Measurements from ENCODE around the gene BHLHE40. TPM values are rescaled to one million over a fixed set of nuclear protein-coding genes. Genes with fewer than 3 reads are reported as not detected.

BHLHE40 gene
- total RNA-seq, 4 donors from 2014 or later: 19.2 to 96.7 (median 45.3) TPM

DNA sequence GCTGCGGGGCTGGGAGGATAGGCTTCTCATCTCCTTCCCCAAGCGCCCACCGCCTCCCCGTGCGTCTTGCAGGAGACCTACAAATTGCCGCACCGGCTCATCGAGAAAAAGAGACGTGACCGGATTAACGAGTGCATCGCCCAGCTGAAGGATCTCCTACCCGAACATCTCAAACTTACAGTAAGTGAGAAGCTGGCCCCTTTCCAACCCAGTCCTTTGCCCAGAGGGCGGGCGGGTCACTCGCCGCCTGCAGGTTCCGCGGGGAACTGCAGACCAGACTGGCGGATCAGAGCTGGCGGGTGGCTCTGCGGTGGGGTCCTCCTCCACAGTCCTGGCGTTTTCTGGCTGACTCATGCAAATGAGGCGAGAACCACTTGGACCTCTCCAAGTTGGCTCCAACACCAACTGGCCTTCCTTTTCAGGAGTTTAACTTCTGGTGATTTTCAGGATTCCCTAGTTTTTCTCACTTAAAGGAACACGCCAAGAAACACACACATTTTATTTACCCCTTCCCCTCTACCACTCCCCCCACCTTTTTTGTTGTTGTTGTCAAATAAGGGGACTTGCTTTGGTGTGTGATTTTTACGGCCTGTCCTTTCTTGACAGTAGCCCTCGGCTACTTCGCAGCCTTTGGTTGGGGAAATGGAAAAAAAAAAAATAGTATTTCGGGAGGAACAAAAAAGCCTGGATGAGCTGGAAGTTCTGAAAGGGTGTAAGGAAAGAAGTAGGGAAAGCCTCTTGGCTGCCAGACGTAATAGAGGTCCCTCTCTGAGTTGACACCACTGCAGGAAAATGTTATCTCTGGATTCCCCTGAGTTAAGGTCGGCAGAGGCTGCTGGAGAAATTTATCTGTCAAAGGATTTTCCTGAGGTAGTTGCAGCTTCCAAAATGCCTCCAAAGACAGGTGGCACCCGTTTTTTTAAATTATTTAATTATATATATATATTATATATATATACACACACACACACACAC lies 1.3 kb downstream of the BHLHE40 start:
- TF ChIP-seq, protein P1, sequence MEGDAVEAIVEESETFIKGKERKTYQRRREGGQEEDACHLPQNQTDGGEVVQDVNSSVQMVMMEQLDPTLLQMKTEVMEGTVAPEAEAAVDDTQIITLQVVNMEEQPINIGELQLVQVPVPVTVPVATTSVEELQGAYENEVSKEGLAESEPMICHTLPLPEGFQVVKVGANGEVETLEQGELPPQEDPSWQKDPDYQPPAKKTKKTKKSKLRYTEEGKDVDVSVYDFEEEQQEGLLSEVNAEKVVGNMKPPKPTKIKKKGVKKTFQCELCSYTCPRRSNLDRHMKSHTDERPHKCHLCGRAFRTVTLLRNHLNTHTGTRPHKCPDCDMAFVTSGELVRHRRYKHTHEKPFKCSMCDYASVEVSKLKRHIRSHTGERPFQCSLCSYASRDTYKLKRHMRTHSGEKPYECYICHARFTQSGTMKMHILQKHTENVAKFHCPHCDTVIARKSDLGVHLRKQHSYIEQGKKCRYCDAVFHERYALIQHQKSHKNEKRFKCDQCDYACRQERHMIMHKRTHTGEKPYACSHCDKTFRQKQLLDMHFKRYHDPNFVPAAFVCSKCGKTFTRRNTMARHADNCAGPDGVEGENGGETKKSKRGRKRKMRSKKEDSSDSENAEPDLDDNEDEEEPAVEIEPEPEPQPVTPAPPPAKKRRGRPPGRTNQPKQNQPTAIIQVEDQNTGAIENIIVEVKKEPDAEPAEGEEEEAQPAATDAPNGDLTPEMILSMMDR (IDR thresholded peaks at IDR 0.05 in 4 of 5, conservative IDR thresholded peaks at IDR 0.05 in 1 of 5): peak; percentile 98 to 99 (median 99)
- peak; percentile 68 to 83 for TF ChIP-seq POLR2A (IDR thresholded peaks at IDR 0.05)
- Histone ChIP-seq H3K9me3 (no peaks in the 10 kb centered on the region), H3K4me3 (peak overlapping the region; percentile 82 to 95 (median 92)), H3K36me3 (no peaks in the 10 kb centered on the region), H3K4me1 (peaks cover 25 to 59% of the 10 kb centered on the region in 2 donors), H3K27ac (peak overlapping the region; percentile 96 to 100 (median 99)), H3K27me3 (no peaks in the 10 kb centered on the region)
- in situ Hi-C loops (cut with MboI; ENCODE audit: low sequenced_read_pairs in 4 of 4) (loop anchor here in 2 of 4 donors (5.0 to 25.0 kb wide), 2 partner anchors 142 to 207 kb away; partner anchors contain the start of genes ARL8B (in 1 of the 2) and EDEM1 (in 1 of the 2)), intact Hi-C loops (cut with DNase I; ENCODE audit: low total_unique reads) (loop anchor here (1.0 kb wide), 1 partner anchor 46 kb away; no protein-coding TSS in a partner anchor)
- ATAC-seq (peak; percentile 10 to 12), DNase-seq (peak; percentile 90 to 94)

DNA sequence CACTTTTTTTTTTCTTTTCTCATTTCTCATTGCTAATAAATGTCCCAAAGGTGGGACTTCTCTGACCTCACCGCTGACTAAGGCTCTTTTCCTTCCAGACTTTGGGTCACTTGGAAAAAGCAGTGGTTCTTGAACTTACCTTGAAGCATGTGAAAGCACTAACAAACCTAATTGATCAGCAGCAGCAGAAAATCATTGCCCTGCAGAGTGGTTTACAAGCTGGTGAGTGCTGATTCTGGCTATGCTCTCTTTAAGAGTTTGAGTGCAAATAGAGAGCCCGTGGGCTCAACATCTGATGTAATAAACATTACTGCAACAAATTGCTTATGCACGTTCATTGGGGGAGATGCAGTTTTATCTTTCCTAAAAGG lies 2.0 kb downstream of the BHLHE40 start:
- in situ Hi-C loops (cut with MboI; ENCODE audit: low sequenced_read_pairs in 4 of 4) (loop anchor here in 2 of 4 donors (5.0 to 25.0 kb wide), 2 partner anchors 141 to 206 kb away; partner anchors contain the start of genes ARL8B (in 1 of the 2) and EDEM1 (in 1 of the 2)), intact Hi-C loops (cut with DNase I; ENCODE audit: low total_unique reads) (no loop called here)
- DNase-seq: no peak
- no peak for ATAC-seq
- peak overlapping the region; percentile 96 to 100 (median 99) for H3K27ac ChIP-seq
- no peak for TF ChIP-seq POLR2A (IDR thresholded peaks at IDR 0.05)
- TF ChIP-seq, protein P1 (IDR thresholded peaks at IDR 0.05 in 4 of 5, conservative IDR thresholded peaks at IDR 0.05 in 1 of 5): no peak
- H3K4me3 ChIP-seq: peak overlapping the region; percentile 82 to 95 (median 92)
- H3K4me1 ChIP-seq: peaks cover 31 to 61% of the 10 kb centered on the region in 2 donors
- H3K9me3 ChIP-seq: no peaks in the 10 kb centered on the region
- no peaks in the 10 kb centered on the region for H3K27me3 ChIP-seq
- no peaks in the 10 kb centered on the region for H3K36me3 ChIP-seq

DNA sequence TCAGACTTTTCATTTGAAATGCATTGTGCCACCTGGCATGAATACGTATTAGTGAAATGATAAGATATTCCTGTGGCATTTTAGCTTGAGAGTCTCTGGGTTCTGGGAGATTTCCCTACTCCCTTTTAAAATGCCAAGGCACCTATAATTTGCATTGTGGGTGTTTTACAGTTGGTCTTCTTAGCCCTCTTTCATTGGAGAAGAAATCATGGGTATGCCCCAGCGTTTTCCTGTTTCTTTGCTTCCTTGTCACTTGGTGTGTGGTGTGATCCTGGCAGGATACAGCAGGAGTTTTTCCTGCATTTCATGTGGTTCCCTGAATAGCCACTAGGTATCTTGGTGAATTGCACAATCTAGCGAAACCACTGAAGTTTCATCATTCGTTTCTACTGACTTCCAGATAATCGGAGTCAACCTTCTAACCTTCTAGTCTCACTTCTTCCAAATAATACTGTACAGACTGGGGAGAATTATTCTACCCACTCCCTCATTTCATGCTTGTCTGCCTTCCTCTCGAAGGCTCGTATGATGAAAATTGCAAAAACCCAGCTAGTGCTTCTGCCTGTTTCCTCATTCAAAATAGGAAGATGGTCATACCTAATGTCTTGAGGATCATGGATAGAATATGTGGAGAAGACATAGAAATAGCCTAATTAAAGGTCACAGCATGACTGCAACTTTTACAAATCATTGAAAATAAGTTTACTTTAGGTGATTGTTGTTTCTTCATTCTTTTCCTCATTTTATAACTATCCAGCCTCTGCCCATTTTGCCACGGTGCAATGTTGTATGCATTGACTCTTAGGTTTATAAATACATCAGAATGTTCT lies 2.6 kb downstream of the BHLHE40 start:
- H3K4me1 ChIP-seq: peaks cover 27 to 58% of the 10 kb centered on the region in 2 donors
- no peaks in the 10 kb centered on the region for H3K9me3 ChIP-seq
- intact Hi-C loops (cut with DNase I; ENCODE audit: low total_unique reads): no loop called here
- ATAC-seq (no peak), DNase-seq (peak; percentile 46 to 52)
- no peaks in the 10 kb centered on the region for H3K36me3 ChIP-seq
- TF ChIP-seq, protein P1 (IDR thresholded peaks at IDR 0.05 in 4 of 5, conservative IDR thresholded peaks at IDR 0.05 in 1 of 5): peak; percentile 51 to 89 (median 66)
- TF ChIP-seq POLR2A (IDR thresholded peaks at IDR 0.05): peak; percentile 43 to 57
- H3K27me3 ChIP-seq: no peaks in the 10 kb centered on the region
- in situ Hi-C loops (cut with MboI; ENCODE audit: low sequenced_read_pairs in 4 of 4): loop anchor here in 2 of 4 donors (5.0 to 25.0 kb wide), 2 partner anchors 140 to 205 kb away; partner anchors contain the start of genes ARL8B (in 1 of the 2) and EDEM1 (in 1 of the 2)
- peak overlapping the region; percentile 96 to 100 (median 99) for H3K27ac ChIP-seq
- H3K4me3 ChIP-seq: peak overlapping the region; percentile 82 to 95 (median 92)
